GM12874 (cell line): Measurements from ENCODE around the gene AP3B1.

ENCODE experiments used
- CTCF ChIP-seq: IDR thresholded peaks from 2 replicates; pipeline ENCODE4 v1.5.1; 2011; ENCODE audit warnings: low read depth, mild to moderate bottlenecking, control low read depth, low read length, moderate library complexity; ENCODE audit not compliant: insufficient read depth

The AP3B1 gene

DNA sequence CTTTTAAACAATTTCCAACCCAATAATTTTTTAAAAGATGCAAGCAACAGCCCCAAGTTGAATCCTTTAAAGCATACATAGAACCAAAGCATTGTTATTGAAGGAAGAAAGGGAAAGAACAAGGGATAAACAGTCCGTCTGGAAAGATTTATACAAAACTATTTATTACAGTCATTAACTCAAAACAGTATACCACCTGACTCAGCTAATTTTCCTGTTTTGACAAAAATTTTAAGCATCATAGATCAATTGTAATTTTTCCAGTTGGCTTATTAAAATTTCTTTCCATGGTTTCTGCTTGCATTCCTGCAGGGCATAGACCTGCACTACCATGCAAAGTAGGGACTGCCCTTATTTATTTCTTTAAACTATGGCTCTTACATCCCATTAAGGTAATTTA is 29.9 kb downstream of the AP3B1 start:
- TF ChIP-seq CTCF = no peak

DNA sequence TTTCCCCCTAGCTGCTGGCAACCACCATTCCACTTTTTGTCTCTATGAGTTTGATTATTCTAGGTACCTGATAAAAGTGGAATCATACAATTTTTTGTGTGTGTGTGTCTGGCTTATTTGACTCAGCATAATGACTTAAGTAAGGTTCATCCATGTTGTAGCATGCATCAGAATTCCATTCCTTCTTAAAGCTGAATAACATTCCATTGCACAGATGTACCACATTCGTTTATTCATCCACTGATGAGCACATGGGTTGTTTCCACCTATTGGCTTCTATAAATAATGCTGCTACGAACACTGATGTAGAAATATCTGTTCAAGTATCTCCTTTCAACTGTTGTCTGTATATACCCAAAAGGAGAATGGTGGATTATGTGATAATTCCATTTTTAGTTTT is 33.7 kb downstream of the AP3B1 start:
- no peak for TF ChIP-seq CTCF

DNA sequence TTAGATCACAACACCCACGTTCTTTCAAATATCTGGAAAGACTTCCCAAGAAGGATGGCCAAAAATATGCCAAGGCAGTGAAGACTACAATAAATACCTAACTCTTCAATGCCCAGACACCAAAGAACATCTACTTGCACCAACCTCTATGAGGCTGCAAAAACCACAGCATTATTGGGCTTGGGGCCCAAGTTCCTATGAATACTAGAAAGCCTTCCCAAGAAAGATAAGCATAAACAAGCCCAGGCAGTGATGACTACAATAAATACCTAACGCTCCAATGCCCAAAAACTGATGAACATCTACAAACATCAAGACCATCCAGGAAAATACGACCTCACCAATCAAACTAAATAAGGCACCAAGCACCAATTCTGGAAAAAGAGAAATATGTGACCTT is 41.3 kb downstream of the AP3B1 start:
- TF ChIP-seq CTCF = no peak

DNA sequence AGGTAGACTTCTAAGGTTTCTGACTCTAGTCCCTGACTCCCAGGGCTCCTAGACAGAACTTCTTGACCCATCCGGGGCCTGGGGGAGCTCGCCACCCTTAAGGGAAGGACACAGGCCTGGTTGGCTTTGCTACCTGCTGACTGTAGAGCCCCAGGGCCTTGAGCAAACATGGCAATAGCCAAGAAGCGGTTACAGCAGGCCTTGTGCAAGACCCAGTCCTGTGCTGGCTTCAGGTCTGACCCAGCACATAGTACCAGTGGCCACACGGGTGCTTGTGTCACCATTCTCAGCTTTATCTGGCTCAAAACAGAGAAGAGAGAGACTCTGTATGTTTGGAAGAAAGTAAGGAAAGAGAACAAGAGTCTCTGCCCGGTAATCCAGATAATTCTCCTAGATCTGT is 41.8 kb downstream of the AP3B1 start:
- TF ChIP-seq CTCF = no peak

- TF ChIP-seq CTCF = no peak
Measured at GRCh38 chr5:78251663-78252284, 42.7 kb downstream of the AP3B1 start.

DNA sequence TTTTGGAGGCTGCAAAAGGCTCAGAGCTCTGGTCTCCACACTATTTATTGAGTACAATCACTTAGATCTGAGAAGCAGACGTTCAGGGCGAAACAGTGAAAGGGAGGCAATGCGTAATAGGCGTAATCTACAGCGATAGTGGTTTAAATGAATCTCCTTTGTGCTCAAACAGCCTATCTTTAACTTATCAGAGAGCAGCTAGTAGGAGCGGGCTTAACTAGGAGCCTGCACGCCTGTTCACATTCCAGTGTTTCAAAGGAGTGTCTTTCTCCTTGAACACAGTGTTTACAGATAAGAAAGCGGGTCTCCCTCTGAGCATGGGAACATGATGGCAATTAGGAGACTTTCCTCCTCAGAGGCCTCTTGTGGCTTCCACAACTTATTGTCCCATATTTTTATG is 49.4 kb downstream of the AP3B1 start:
- TF ChIP-seq CTCF = no peak

DNA sequence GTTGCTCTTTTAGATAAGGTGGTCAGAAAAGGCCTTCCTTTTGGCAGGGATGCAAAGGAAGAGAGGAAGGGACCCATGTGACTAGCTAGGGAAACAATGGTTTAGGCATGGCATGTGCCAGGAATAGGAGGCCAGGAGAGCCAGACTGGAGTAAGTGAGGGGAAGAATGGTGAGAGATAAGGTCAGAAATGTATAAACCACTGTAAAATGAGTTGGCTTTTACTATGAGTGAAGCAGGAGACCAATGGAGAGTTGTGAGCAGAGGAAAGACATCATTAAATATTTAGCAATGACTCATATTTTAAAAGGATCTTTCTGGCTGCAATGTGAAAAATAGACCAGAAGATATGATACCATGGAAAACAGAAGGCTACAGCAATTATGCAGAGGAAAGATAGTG is 50.9 kb downstream of the AP3B1 start:
- no peak for TF ChIP-seq CTCF
